ENCODE data around the gene PAN3.
A peak's percentile ranks its signal among the peaks of the same experiment; 100 is the strongest.

PAN3 gene

DNA sequence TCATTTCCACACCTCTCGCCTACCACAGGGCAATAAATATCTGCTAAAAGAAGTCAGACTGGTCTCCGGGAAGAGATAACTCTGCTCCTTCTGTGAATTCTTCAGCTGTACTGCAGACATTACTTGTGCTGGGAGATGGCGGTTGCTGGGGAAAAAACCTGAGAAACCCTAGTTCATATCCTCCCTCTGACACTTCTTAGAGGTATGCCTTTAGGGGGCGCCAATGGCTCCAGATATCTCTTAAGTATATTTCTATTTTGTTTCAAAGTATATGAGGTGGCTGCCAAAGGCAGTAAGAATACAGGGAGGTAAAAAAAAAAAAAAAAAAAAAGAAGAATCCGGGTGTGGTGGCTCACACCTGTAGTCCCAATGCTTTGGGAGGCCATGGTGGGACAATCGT lies 175.2 kb downstream of the PAN3 start:
- no peak for DNase-seq (ENCODE audit: low read depth in 2 of 2)

DNA sequence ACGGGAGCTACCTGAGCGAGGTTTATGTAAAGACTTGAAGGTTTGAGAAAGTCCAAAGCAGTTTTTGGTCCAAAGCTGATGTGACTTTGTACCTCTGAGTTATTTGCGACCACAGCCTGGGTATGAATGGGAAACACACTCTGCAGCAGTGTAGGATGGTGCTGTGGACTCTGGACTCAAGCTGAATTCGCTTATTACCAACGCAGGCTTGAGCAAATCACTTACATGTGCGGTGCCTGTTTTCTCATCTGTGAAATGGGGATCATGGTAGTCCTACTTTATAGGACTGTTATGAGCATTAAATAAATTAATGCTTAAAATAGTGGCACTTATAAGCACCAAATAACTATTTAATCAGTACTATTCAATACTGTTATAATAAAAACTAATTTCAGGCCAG lies 176.5 kb downstream of the PAN3 start:
- DNase-seq (ENCODE audit: low read depth in 2 of 2): no peak

DNA sequence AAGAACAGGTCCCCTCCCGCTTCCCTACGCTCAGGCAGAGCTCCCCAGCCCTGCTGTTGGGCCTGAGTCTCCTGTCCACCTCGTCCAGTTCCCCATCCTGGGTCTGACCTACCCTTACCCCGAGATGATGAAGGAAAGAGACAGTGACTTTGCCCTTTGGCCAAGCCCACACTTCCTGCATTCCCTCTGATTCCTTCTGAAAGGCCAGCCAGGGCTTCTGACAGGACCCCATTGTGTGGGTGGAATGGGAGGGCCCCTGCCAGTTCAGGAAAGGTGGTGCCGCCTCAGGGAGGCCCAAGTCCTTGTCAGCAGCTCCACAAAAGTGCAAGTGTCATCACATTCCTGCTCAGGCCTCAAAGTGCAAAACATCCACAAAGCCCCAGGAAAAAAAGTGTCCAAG lies 177.8 kb downstream of the PAN3 start:
- no peak for DNase-seq (ENCODE audit: low read depth in 2 of 2)

DNA sequence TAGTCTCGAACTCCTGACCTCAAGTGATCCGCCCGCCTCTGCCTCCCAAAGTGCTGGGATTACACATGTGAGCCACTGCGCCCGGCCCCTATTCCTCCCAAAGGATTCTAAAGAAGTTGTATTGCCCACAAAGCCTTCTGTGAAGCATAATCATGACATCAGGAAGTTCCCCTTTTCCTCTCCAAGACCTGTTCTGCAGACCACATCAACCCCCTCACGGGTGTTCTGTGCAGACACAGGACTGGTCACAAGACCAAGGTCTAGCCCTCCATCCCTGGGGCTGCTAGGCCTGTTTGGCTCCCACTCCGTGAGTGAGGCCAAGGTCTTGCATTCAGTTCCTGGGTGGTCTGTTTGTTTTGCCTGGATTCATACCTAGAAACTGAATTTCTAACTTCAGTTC lies 178.5 kb downstream of the PAN3 start:
- DNase-seq (ENCODE audit: low read depth in 2 of 2): no peak

DNA sequence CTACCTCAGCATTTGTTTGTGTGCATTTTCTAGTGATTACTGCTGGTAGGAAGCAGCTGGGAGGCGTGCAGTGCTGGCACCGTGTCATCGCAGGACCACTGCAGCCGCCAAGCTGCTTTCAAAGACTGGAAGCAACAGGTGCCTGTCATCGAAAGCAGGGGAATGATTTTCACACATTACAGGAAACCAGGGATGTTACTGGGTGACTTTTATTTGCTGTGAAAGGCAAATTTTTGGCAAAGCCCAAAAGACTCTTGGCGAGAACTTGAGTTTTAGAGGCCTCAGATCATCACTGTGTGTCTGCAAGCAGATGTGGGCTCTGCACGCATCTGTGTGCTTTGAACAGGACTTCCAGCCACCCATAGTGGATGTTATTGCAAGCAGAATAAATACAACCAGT lies 180.2 kb downstream of the PAN3 start:
- no peak for DNase-seq (ENCODE audit: low read depth in 2 of 2)

DNA sequence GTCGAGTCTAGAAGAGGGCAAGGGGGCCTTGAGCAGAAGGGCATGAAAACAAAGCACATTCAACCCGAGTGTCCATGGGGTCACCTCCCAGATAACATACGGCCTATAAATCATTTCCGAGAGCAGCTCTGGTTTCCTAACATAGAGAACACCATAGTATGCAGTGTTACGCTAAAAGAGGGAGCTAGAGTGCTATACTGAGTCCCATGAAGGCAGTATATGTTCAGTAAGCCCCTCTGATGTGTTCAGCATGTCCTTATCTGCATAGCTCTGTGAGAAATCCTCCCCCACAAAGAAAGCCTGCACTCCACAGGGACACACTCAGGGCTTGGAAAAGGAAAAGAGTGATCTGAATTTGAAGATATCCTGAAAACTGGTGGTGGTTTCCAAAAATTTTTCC lies 181.2 kb downstream of the PAN3 start:
- no peak for DNase-seq (ENCODE audit: low read depth in 2 of 2)

DNA sequence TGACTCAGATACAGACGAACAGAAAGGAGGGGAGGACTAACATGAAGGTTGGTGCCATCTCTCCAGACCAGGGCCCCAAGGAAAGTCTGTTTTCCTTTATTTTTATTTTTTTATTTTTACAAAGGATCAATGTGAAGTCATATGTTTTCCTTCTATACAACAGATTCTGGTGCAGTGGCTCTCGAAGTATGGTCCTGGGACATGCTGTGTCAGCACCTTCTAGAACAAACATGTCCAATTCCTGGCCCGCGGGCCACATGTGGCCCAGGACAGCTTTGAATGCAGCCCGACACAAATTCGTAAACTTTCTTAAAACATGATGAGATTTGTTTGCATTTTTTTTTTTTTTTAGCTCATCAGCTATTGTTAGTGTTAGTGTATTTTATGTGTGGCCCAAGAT lies 181.9 kb downstream of the PAN3 start:
- DNase-seq (ENCODE audit: low read depth in 2 of 2): no peak

DNA sequence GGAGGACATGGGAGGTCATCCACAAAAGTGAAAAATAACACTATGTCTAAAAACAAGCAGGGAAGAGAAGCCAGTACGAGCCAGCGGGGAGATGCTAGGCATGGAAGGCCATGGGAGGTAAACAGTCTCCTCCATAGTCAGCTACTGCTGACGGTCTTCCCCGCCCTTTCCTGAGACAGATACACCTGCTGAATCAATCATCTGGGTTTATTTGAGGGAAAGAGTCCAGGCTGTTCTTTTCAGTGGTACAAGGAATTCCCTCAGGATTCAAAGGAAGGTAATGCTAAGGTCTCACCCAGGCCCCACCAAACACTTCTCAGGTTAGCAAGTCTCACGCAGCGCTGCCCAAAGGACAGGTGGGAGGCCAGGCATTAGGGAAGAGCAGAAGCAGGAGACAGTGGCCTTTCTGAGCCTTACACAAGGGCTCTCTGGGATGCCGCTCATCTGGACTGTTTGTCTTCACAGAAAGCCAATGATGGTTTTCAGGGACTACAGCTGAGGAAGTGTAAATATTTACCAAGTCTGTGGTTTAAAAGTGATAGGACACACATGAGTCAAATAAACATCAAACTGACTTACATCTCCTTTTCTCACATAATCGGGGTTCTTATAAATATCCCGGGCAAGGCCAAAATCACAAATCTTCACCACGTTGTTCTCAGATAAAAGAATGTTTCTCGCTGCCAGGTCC lies 182.7 kb downstream of the PAN3 start:
- no peak for DNase-seq (ENCODE audit: low read depth in 2 of 2)

DNA sequence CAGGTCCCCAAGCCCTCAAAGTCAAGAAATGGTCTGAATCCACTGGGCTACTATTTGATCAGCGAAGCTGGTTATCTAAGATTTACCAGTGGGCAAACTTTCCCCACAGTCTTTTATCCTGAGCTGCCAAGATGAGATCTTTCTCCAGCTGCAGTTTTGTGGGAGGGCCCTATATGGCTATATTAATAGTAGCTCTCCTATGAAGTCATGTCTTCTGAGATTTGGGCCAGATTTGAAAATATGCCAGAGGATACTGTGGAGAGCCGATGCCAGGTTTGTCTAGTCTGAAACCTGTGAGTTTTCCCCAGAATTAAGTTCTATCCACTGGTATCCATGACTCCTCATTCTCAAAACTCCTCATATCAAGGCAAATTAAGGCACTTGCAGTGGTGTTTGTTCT lies 183.4 kb downstream of the PAN3 start:
- DNase-seq (ENCODE audit: low read depth in 2 of 2): no peak

DNA sequence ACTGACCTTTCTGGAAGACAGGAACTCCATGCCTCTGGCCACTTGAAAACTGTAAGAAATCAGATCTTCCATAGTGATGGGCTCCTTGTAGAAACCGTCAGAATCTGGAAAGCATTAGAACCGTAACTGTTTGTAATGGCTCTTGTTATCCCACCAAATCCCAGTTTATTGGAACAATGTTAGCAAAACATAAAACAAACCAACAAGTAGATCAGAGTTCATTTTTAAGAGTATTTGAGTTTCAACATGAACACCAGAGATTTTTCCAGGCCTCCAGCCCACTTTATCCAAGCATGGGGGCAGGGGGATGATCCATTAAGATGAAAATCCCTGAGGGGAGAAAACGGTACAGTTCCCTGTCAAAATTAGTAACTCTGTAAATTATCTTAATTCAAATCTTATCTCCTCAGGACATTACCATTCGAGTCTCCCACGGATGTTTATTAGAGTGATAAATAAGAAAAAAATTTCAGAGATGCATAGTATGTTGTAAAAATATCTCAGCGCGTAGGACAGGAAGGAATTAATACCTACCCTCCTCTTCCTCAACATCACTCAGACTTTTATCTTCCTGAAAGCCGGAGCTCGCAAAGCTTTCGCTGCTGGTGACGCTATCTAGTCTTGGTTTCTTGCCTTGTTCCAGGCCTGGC lies 184.0 kb downstream of the PAN3 start:
- no peak for DNase-seq (ENCODE audit: low read depth in 2 of 2)

DNA sequence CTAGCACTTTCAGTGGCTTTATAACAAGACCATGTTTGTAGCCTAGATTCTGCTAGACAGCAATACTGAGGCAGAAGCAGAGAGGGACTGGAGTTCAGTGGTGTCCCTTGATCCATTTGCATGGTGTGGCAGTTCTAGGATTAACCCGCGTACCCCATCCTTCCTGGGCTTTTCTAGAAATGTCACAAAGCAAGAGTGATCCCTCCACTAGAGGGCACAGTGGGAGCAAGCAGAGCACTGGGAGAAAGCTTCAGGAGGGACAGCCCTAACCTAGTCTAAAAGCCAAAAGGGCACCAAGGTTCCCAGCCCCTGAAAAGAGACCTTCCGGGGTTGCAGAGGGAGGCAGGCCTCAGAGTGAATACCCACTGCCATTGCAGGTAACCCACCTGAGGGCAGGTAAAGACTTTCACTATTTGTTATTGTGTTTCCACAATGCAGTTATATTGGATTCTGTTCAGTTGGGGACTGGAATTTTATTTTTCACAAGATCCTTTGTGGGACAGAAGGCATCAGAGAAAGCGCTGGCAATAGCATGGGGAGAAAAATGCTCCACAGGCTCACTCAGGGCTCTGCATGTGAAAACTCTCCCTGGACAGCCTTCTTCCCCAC lies 185.9 kb downstream of the PAN3 start:
- peak; percentile 14 to 25 for DNase-seq (ENCODE audit: low read depth in 2 of 2)

DNA sequence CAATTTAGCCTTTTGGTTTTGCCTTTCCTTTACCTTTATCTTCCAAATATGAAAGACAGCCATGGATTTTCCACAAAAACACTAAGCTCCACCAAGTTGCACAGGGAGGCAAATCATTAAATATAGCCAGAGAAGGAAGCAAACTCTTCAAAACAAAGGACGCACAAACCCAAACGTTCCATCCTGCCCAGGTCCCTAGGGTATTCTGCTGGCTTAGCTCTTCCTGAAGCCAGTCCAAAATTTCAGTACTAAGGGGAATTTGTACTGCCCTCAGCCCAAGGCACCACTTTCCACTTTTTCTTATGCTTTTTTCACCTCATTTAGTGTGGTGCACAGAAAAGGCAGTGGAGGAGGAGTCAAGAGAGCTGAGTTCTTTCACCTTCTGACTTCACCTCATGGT lies 186.7 kb downstream of the PAN3 start:
- no peak for DNase-seq (ENCODE audit: low read depth in 2 of 2)

DNA sequence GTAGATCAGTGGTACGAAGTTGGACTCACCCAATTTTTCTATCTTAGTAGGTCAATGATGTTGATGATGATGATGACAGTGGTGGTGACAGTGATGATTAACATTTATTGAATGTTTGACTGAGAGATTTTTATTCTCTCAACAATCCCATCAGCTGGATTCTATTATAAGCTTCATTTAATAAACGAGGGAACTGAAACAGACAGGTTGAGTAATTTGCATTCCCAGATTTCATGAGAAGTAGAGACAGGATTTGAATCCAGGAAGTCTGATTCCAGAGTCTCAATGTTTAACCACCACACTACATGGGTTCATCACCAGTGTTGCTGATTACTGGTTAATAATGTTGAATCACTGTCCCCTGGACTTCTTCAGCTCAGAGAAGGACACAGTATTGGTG lies 187.7 kb downstream of the PAN3 start:
- DNase-seq (ENCODE audit: low read depth in 2 of 2): no peak

DNA sequence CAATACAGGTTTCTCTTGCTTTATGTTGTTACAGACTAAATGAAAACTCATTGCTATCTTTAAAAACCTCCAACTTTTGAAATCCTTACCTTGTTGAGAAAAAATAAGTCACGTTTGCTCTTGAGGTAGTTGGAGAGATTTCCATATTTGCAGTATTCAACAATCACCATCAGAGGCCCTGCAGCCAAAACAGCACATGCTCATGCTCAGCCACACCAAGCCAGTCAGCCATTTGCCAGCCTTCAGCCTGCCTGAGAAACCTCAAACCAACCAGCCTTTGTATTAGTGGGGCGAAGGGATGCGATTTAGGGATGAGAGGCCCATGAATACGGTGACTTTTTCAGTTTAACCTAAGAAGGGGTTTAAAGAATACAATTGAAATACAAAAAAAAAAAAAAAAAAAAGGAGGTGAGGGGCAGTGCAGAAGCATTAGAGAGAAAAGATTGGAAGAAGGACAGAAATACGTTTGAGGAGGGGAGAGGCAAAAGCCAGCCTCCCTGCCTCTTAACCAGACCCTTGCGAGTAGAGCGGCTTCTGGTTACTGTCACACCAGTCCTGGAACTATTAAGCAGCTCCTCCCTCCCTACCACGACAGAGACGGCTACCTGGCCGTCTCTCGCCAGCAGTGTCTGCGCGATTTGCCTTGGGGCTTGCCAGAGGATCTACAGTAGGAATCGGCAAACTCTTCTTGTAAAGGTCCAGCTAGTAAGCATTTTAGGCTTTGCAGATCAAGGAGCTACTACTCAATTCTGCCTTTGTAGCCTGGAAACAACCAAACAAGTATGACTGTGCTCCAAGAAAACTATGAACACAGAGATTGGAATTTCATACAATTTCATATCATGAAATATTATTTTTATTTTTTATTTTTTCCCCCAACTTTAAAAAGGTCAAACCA lies 189.3 kb downstream of the PAN3 start:
- DNase-seq (ENCODE audit: low read depth in 2 of 2): no peak

DNA sequence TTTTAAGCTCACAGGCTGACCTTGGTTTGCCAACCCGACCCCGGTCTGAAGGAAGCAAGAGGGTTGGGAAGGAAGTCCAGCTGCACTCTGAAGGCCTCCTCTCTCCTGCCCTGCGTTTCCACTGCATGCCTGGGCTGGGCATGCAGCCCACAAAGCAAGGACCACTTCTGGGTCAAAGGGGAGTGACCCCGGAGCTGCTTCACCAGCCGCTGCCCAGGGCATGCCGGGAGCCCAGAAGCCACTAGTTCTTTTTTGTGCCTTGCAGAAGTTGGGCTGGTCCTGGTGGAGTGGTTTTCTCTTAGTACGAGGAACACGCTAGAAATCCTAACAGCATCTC lies 189.9 kb downstream of the PAN3 start:
- DNase-seq (ENCODE audit: low read depth in 2 of 2): no peak

DNA sequence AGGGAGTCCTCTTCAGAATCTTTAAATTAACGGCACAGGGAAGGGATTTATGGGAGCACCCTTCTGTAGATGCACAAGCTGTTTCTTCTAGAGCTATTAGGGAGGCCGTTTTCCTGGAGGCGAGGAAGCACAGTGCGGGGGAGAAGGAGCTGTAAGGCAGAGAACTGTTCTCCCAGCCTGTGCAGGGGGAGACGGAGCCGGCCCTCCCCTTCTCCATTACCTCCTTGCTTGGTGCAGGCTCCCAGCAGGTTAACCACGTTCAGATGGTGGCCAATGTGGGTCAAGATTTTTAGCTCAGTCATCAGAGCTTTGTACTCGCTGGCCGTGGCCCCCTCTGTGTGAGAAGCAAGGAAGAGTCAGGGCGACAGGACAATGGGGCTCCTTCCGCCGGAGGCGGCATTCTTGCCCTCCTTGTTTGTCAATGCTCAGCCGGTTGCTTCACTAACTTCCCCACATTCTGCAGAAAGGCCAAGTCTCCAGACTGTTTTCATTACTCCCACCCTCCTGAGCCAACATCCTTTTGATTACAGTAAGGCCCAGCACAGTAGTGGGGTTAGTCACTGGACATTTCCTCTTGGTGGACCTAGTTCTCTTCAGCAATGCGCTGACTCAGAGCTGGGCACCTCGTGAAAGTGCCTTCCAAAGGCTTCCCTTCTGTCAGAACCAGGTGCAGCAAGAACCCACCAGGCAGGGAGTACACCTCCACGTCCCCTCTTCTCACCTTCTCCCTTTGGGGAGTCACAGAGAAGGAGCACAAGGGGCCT lies 191.2 kb downstream of the PAN3 start:
- no peak for DNase-seq (ENCODE audit: low read depth in 2 of 2)

DNA sequence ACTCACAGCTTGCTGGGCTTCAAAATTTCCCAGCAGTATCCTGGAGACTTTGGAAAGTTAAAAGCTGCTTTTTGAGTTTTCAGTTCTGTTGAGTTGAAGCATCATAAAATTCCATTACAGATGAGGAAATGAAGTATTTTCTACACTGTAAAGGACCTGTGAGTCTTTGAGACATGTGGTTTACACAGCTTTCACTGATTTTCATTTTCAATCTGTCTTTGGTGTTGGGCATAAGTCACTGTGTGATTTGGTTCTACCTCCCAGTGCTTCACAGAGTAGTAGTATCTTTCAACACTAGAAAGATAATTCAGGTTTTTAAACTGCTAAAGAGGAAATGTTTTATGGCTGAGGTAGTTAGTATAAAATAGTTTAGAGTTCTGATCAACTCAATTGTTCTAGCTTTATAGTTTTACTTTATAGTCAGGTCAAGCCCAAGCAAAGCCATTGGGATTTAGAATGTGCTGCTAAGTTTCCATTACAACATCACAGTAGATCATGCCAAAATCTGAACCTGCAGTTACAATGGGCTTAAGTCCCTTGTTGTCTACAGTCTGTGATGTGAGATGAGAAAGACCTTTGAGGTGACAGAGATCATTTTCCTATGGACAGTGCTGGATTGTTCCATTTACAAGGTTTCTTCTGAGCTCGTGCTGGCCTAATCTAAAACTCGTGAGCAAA lies 195.0 kb downstream of the PAN3 start:
- no peak for DNase-seq (ENCODE audit: low read depth in 2 of 2)

DNA sequence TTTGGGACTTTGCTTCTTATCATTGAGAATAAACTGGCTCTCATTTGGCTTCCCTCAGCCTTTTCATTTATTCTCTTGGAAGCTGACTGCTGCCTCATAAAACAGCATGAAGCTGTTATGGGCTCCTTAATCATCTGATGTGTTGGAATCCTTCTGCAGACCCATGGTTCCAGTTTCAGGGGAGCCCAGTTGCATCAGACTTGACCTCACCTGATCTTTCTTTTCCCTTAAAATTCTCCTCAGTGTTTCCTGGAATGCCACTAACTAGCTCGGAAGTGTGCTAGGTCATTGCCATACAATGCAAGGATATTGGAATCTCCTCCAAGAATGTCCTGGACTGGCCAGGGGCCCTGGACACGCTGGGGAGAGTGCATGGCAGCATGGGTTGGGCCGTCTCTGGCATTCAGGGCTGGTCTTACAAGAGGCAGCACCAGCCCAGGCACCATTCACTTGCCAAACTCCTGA lies 197.9 kb downstream of the PAN3 start:
- no peak for DNase-seq (ENCODE audit: low read depth in 2 of 2)

DNA sequence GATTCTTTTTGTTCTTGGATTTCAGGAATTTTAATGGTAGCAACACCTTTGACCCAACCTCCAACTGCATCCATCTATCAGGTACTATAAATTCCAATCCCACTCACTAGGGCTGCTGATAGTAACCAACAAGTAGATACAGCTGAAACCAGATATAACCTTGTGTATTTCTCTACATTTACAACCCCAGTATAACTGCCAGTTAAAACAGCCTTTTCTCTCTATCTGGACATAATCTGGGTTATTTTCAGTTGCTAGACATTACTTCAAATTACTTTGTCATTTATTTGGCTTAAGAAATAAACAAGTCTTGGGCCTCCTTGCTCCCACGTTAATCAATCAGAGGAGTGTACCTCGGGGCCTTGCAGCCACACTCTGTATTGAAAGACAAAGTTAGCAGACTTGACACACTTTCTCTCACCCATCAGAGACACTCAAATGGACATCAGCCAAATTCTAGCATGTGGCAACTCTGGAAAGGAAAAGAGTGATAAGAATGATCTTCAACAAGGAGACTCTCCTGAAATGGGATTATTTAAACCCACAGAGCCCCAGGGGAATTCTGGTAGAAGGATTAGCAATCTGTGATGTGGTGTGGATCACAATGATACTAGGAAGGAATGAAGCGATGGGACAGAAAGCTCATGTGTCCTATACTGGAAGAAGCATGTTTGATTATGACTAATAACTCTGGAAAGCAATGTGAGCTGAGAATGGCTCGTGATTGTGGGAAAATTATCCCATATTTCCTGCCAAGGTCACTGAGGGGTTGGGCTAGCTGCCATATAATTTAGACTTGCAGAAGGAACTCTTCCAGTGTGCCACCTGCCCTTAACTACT lies 199.0 kb downstream of the PAN3 start:
- no peak for DNase-seq (ENCODE audit: low read depth in 2 of 2)

DNA sequence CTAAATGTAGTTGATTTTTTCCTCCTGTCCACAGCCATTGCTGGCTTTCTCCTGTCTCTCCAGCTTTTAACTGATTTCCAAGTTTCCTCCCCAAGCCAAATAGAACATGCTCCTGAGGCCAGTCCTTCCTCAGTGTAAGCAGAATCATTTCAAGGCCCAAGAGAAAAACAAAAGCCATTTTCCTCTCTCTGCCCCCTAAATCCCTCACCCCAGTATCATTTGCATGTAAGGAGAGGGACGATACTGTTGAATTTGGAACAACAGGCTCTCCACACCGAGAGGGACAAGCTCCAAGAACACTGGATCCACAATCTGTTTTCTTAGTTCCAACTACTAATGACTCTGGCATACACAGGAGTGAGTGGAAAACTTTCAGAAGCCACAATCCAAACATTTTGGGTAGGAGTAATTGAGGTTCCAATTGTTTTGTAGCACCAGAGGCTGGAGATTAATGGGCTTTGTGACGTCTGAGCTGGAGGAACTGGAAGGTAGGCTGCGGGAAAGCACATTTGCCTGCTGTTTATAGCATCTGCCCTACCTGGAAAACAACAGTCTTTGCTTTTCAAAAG lies 199.7 kb downstream of the PAN3 start:
- DNase-seq (ENCODE audit: low read depth in 2 of 2): no peak

Data from stimulated activated CD8-positive, alpha-beta memory T cell treated with anti-CD3 and anti-CD28 coated beads, Interleukin-15, amount 100 ng/mL, for 48 hours (primary cell).